Progenitor cell of endocrine pancreas (in vitro differentiated cells): ENCODE data around the gene CKB. TPM values are rescaled to one million over a fixed set of nuclear protein-coding genes. Genes with fewer than 3 reads are reported as not detected.

Experiments used
- DNase-seq: peaks from one replicate; pipeline ENCODE4 v3.0.0; 2021; ENCODE audit warnings: low spot score; ENCODE audit not compliant: unreplicated experiment
- H3K27ac Mint-ChIP-seq: 2 replicates; pipeline ENCODE4 v1.8.0; 2021; ENCODE audit warnings: mild to moderate bottlenecking, moderate library complexity, mixed read lengths
- H3K27me3 Mint-ChIP-seq: 2 replicates; pipeline ENCODE4 v1.8.0; 2021; ENCODE audit warnings: mixed read lengths
- H3K36me3 Mint-ChIP-seq: 2 replicates; pipeline ENCODE4 v1.8.0; 2022; ENCODE audit warnings: mixed read lengths; ENCODE audit not compliant: insufficient read depth
- H3K4me1 Mint-ChIP-seq: 2 replicates; pipeline ENCODE4 v1.8.0; 2021; ENCODE audit warnings: low read depth, mixed read lengths
- H3K4me3 Mint-ChIP-seq: 2 replicates; pipeline ENCODE4 v1.8.0; 2021; ENCODE audit warnings: low read depth, mild to moderate bottlenecking, moderate library complexity, mixed read lengths
- H3K9me3 Mint-ChIP-seq: 2 replicates; pipeline ENCODE4 v1.8.0; 2021; ENCODE audit warnings: low read depth, mixed read lengths
- CTCF ChIP-seq: fragments of 200-600 bp; sonication (generic); IDR thresholded peaks from one replicate; pipeline ENCODE4 v1.5.0; 2021; ENCODE audit warnings: antibody characterized with exemption, mild to moderate bottlenecking; ENCODE audit not compliant: unreplicated experiment
- total RNA-seq: library from RNA; stranded (reverse); gene quantifications from 2 replicates; pipeline ENCODE4 v1.2.1, GENCODE V29; 2021

Gene CKB
- total RNA-seq, 1 donor from 2014 or later, result 983 TPM

GRCh38 chr14:103539056-103539825 lies 16.6 kb upstream of the CKB start:
- H3K4me3 Mint-ChIP-seq, result no peak overlapping the region
- no peaks in the 10 kb centered on the region for H3K9me3 Mint-ChIP-seq
- H3K27ac Mint-ChIP-seq, result no peak overlapping the region
- H3K27me3 Mint-ChIP-seq, result no peaks in the 10 kb centered on the region
- no peaks in the 10 kb centered on the region for H3K4me1 Mint-ChIP-seq
- TF ChIP-seq CTCF, result no peak
- H3K36me3 Mint-ChIP-seq, result no peaks in the 10 kb centered on the region
- no peak for DNase-seq

GRCh38 chr14:103538291-103539055 lies 15.8 kb upstream of the CKB start:
- no peaks in the 10 kb centered on the region for H3K36me3 Mint-ChIP-seq
- TF ChIP-seq CTCF, result no peak
- no peaks in the 10 kb centered on the region for H3K4me1 Mint-ChIP-seq
- no peaks in the 10 kb centered on the region for H3K9me3 Mint-ChIP-seq
- no peak overlapping the region for H3K27ac Mint-ChIP-seq
- DNase-seq, result no peak
- H3K27me3 Mint-ChIP-seq, result no peaks in the 10 kb centered on the region
- no peak overlapping the region for H3K4me3 Mint-ChIP-seq

GRCh38 chr14:103537175-103537990 lies 14.8 kb upstream of the CKB start:
- H3K27ac Mint-ChIP-seq, result peak overlapping the region; percentile 62
- no peaks in the 10 kb centered on the region for H3K9me3 Mint-ChIP-seq
- no peak for TF ChIP-seq CTCF
- H3K4me1 Mint-ChIP-seq, result no peaks in the 10 kb centered on the region
- H3K36me3 Mint-ChIP-seq, result no peaks in the 10 kb centered on the region
- no peak for DNase-seq
- H3K27me3 Mint-ChIP-seq, result no peaks in the 10 kb centered on the region
- H3K4me3 Mint-ChIP-seq, result no peak overlapping the region

GRCh38 chr14:103536693-103537092 lies 14.1 kb upstream of the CKB start:
- TF ChIP-seq CTCF, result no peak
- H3K4me3 Mint-ChIP-seq, result no peak overlapping the region

More at GRCh38 chr14:103536693-103537092, 14.1 kb upstream of the CKB start:
- no peaks in the 10 kb centered on the region for H3K4me1 Mint-ChIP-seq
- no peaks in the 10 kb centered on the region for H3K9me3 Mint-ChIP-seq
- no peak overlapping the region for H3K27ac Mint-ChIP-seq
- H3K36me3 Mint-ChIP-seq, result no peaks in the 10 kb centered on the region
- no peak for DNase-seq
- no peaks in the 10 kb centered on the region for H3K27me3 Mint-ChIP-seq
